Epithelial cell of proximal tubule (primary cell): ENCODE data around the gene FHOD3. TPM values are rescaled to one million over a fixed set of nuclear protein-coding genes. Genes with fewer than 3 reads are reported as not detected.

Source experiments
- DNase-seq: peaks from one replicate; pipeline ENCODE4 v3.0.0-alpha.2; 2011; ENCODE audit warnings: low read depth
- H3K4me3 ChIP-seq: 2 replicates; pipeline ENCODE4 v1.5.1; 2011; ENCODE audit warnings: low read depth, mild to moderate bottlenecking, low read length
- total RNA-seq: library from RNA; depleted of rRNA; stranded (reverse); fragments of >200 nt; gene quantifications from 2 replicates; pipeline ENCODE4 v1.2.3, GENCODE V29; 2015
- TF ChIP-seq, protein P1 (sequence below): conservative IDR thresholded peaks from 2 replicates; pipeline ENCODE4 v1.5.1; 2012; ENCODE audit warnings: low read depth, mild to moderate bottlenecking, low read length

The FHOD3 gene
- total RNA-seq, 1 donor from 2014 or later = 27.3 TPM

DNA sequence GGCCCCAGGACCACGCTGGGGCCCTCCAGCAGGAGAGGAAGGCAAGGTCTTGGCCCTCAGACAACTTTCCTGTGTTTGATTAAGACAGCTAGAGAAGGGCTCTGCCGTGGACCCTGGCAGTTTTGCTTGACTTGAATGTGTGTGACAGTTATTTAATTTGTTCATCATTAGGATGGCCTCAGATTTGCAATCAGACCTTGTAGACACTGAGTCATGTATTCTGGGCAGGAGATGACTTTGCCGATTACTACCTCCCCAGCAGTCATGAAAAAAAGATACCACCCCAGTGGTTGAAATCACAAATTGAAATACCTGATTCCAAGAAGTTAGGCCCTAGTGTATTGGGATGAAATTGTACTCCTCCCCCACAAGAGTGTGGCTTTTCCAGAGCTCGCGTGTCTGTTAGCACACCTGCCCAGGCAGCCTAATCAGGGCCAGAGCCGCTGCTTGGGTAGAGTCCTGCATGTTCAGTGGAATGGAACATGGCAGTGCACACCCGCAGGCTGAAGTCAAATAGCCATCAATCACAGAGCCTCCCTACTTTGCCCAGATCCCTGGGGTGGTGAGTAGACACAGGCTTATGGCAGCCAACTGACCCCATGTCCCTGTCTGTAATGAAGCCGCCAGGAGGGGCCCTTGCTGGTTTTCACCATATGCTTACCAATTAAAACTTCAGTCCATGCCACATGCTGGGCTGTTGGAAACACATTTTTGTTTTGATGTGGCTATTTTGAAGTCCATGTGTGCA lies 408.8 kb downstream of the FHOD3 start:
- TF ChIP-seq, protein P1, sequence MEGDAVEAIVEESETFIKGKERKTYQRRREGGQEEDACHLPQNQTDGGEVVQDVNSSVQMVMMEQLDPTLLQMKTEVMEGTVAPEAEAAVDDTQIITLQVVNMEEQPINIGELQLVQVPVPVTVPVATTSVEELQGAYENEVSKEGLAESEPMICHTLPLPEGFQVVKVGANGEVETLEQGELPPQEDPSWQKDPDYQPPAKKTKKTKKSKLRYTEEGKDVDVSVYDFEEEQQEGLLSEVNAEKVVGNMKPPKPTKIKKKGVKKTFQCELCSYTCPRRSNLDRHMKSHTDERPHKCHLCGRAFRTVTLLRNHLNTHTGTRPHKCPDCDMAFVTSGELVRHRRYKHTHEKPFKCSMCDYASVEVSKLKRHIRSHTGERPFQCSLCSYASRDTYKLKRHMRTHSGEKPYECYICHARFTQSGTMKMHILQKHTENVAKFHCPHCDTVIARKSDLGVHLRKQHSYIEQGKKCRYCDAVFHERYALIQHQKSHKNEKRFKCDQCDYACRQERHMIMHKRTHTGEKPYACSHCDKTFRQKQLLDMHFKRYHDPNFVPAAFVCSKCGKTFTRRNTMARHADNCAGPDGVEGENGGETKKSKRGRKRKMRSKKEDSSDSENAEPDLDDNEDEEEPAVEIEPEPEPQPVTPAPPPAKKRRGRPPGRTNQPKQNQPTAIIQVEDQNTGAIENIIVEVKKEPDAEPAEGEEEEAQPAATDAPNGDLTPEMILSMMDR = no peak
- DNase-seq = no peak
- no peak overlapping the region for H3K4me3 ChIP-seq

DNA sequence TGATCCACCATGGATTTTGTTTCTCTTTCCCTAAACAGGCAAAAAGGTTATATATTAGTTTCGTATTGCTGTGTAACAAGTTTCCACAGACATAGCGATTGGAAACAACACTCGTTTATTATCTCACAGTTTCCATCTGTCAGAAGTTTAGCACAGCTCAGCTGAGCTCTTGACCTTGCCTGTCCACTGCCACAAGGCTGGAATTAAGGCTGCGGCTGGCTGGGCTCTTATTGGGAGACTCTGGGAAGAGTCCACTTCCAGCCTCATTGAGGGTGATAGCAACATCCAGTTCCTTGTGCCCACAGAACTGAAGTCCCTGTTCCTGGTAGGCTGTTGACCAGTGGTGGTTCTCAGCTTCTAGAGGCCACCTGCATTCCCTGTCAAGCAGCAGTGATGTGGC lies 410.9 kb downstream of the FHOD3 start:
- TF ChIP-seq, protein P1 = no peak
- no peak overlapping the region for H3K4me3 ChIP-seq
- no peak for DNase-seq

DNA sequence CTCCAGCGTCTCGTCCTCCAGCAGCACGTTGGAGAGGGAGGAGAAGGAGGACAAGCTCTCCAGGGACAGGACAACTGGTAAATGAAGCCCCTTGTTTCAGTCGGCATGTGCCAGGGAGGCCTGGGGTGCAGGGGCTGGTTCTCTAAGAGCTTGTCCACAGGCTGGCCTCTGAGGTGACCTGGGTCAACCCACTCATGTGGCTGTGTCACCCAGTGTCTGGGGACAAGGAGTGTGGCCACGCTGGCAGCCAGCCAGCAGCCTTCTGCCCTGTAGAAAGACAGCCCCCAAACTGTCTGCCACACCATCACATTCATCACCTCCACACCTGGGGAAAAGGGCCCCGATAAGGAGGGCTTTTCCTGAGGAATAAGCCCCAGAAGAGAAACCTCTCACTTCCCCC lies 411.8 kb downstream of the FHOD3 start:
- H3K4me3 ChIP-seq = no peak overlapping the region
- TF ChIP-seq, protein P1 = no peak
- DNase-seq = no peak

DNA sequence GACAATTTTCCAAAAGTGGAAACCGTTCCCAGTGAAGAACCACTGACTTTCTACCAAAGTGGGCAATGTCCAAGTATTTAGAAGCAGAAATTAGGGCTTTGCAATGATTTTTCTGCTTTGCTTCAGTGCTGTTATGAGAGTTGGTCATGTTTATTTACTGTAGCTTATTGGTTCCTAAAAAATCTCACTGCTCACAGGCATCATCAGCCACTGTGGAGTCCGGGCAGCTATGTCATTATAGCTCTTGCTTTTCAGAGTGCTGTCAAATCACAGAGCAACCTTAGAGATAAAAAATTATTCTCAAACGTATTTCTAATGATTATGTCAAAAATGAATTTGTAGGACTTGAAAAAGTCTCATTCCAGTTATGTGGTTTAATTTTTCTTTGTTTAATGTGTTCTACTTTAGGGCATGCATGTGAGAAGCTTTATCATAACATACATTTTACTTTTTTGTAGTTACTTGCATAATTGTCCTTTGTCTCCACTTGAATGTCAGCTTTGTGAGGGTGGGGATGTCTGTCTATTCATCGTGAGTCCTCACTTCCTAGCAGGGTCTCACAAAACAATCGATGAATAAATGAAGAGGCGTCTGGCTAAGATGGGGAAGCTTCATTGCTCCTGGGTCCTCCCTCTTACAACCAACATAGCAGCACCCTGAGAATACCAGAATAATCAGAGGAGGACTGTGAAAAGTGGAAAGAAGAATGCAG lies 413.7 kb downstream of the FHOD3 start:
- DNase-seq = no peak

DNA sequence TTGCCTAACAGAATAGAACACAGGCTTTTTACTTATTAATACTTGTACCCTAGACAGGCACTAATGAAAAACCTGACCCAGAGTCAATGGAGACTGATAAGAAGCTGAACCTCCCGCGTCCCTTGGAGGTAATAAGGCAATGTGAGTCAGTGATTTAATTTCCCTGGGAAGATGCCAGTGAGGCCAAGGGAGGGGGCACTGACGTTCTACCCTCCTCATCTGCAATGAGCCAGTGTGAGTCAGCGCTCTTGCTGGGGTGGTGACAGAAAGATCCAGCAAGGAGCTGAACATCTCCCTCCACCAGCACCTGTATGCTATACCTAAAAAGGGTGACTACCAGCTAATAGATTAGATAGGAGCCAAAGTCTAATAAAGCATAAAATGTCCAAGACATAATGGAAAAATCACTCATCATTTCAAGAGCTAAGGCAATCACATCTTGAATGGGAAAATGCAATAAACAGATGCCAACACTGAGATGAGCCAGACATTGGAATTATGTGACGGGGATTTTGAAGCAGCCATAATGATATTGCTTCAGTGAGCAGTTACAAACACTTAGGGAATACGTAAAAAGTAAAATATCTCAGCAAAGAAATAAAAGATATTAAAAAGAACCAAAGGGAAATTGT lies 414.4 kb downstream of the FHOD3 start:
- no peak overlapping the region for H3K4me3 ChIP-seq
- DNase-seq = peak; percentile 71
- TF ChIP-seq, protein P1 = no peak

More for the DNA sequence above, 413.7 kb downstream of the FHOD3 start:
- TF ChIP-seq, protein P1 = no peak
- no peak overlapping the region for H3K4me3 ChIP-seq

DNA sequence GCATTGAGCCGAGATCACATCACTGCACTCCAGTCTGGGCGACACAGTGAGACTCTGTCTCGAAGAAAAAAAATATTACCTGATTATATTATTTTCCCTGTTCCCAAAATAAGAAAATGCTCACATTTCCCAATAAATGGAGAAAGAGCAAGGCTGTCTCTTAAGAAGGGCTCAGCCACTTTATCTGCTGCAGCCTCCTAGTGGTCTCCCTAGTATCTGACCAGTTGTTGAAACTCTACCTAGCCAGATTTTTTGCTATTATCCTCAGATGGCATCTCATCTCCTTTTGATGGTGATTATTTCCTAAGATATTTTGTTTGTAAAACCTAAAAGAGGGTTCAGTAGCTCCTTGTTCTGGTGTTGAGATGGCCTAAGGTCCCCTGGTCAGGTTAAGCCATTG lies 417.0 kb downstream of the FHOD3 start:
- H3K4me3 ChIP-seq = no peak overlapping the region
- DNase-seq = no peak
- TF ChIP-seq, protein P1 = peak; percentile 25
